Endothelial cell of umbilical vein (primary cell): ENCODE results near the gene CTIF. TPM values are rescaled to one million over a fixed set of nuclear protein-coding genes. Genes with fewer than 3 reads are reported as not detected.

ENCODE experiments used
- BruUV-seq: library from RNA; stranded (reverse); fragments of 400-500 nt; replicated peaks from 2 replicates; lab custom pipeline; 2021; lab: Mats Ljungman, UMichigan
- CTCF ChIA-PET: fragments of 300-600, 350-600 bp; sonication (Branson Sonifier 250); formaldehyde crosslinking; loops from one replicate; lab custom pipeline; 2021; ENCODE audit warnings: antibody characterized with exemption, inconsistent platforms; lab: Charles Lee
- POLR2A ChIA-PET: fragments of 300-600, 350-600 bp; sonication (Branson Sonifier 250); formaldehyde crosslinking; loops from one replicate; lab custom pipeline; 2021; ENCODE audit warnings: antibody characterized with exemption, inconsistent platforms; lab: Charles Lee
- DNase-seq: peaks from one replicate; pipeline ENCODE4 v3.0.0-alpha.2; 2011; ENCODE audit warnings: low read depth, low spot score
- FAIRE-seq: peaks from 2 replicates; lab custom pipeline; 2011; peaks lifted over from hg19 to GRCh38; lab: Jason Lieb, UNC
- H2AFZ ChIP-seq: 2 replicates; pipeline ENCODE4 v1.6.0; 2012; ENCODE audit warnings: low read depth, low read length, control low read depth, inconsistent platforms
- H3K27ac ChIP-seq: 2 replicates; pipeline ENCODE4 v1.5.1; 2011; ENCODE audit warnings: low read depth, mild to moderate bottlenecking, control low read depth, low read length, moderate library complexity; ENCODE audit not compliant: insufficient read depth
- H3K27me3 ChIP-seq, 2 experiments: 2 replicates each; pipeline versions ENCODE4 v1.6.0 to v1.6.1; 2011; ENCODE audit warnings: low read length in 2 of 2, mixed read lengths in 1 of 2; ENCODE audit not compliant: control insufficient read depth in 2 of 2, insufficient read depth in 2 of 2
- H3K36me3 ChIP-seq, 2 experiments: 2 replicates in 1 of 2; 3 replicates in 1 of 2; pipeline ENCODE4 v1.5.1; 2011; ENCODE audit warnings: low read length in 2 of 2, mild to moderate bottlenecking in 1 of 2, moderate library complexity in 1 of 2; ENCODE audit not compliant: control insufficient read depth in 2 of 2, insufficient read depth in 2 of 2; ENCODE audit errors: extremely low read depth in 1 of 2
- H3K4me1 ChIP-seq: 3 replicates; pipeline ENCODE4 v1.5.1; 2011; ENCODE audit warnings: mild to moderate bottlenecking, low read length; ENCODE audit not compliant: control insufficient read depth, insufficient read depth; ENCODE audit errors: extremely low read depth
- H3K4me2 ChIP-seq: 2 replicates; pipeline ENCODE4 v1.6.1; 2011; ENCODE audit warnings: low read length, control low read depth, mixed read lengths; ENCODE audit not compliant: insufficient read depth
- H3K4me3 ChIP-seq, 3 experiments: fragments of 200-600 bp in 1 of 3; sonication (generic), shearing (Covaris generic) in 1 of 3; replicated peaks in 1 of 3; 2 replicates each; pipeline ENCODE4 v1.5.1; 2011 to 2016; ENCODE audit warnings: control low read depth in 3 of 3, low read length in 3 of 3, mild to moderate bottlenecking in 2 of 3, inconsistent platforms in 1 of 3, low read depth in 1 of 3, moderate library complexity in 1 of 3; ENCODE audit not compliant: insufficient read depth in 1 of 3
- H3K79me2 ChIP-seq: 2 replicates; pipeline ENCODE4 v1.6.0; 2012; ENCODE audit warnings: low read length, inconsistent platforms; ENCODE audit not compliant: control insufficient read depth, insufficient read depth
- H3K9ac ChIP-seq: replicated peaks from 2 replicates; pipeline ENCODE3; 2011; ENCODE audit warnings: low read length, control low read depth; ENCODE audit not compliant: insufficient read depth; ENCODE audit errors: extremely low read depth
- H3K9me1 ChIP-seq: replicated peaks from 3 replicates; pipeline ENCODE4 v1.6.0; 2011; ENCODE audit warnings: mild to moderate bottlenecking, low read length; ENCODE audit not compliant: control insufficient read depth, insufficient read depth; ENCODE audit errors: extremely low read depth
- H3K9me3 ChIP-seq: replicated peaks from 2 replicates; pipeline ENCODE4 v1.5.1; 2012; ENCODE audit warnings: low read length, inconsistent platforms; ENCODE audit not compliant: control insufficient read depth, insufficient read depth
- H4K20me1 ChIP-seq: replicated peaks from 2 replicates; pipeline ENCODE3; 2011; ENCODE audit warnings: mild to moderate bottlenecking, low read length; ENCODE audit not compliant: control insufficient read depth, insufficient read depth; ENCODE audit errors: extremely low read depth
- EZH2 ChIP-seq: IDR thresholded peaks from 2 replicates; pipeline ENCODE4 v1.6.1; 2012; ENCODE audit warnings: borderline replicate concordance, low read depth, mild to moderate bottlenecking, moderate library complexity, low read length, inconsistent platforms; ENCODE audit not compliant: severe bottlenecking
- FOS ChIP-seq: IDR thresholded peaks from 2 replicates; pipeline ENCODE4 v1.6.1; 2011; ENCODE audit warnings: mild to moderate bottlenecking, low read length, moderate library complexity, borderline replicate concordance; ENCODE audit not compliant: insufficient read depth
- GATA2 ChIP-seq: IDR thresholded peaks from 2 replicates; pipeline ENCODE4 v1.7.0; 2011; ENCODE audit warnings: low read depth, mild to moderate bottlenecking, moderate library complexity, mixed read lengths, low read length; ENCODE audit not compliant: insufficient read length, insufficient read depth
- JUN ChIP-seq: IDR thresholded peaks from 2 replicates; pipeline ENCODE4 v1.6.1; 2011; ENCODE audit warnings: borderline replicate concordance, low read depth; ENCODE audit not compliant: insufficient read length, insufficient read depth
- MYC ChIP-seq: IDR thresholded peaks from one replicate; pipeline ENCODE4 v1.6.1; 2011; ENCODE audit warnings: mild to moderate bottlenecking, low read depth, low read length
- POLR2A ChIP-seq: IDR thresholded peaks from 2 replicates; pipeline ENCODE4 v1.6.1; 2012; ENCODE audit warnings: low read depth, mild to moderate bottlenecking, control low read depth, low read length
- POLR2AphosphoS5 ChIP-seq: IDR thresholded peaks from 2 replicates; pipeline ENCODE4 v1.6.1; 2012; ENCODE audit warnings: low read depth, mild to moderate bottlenecking, control low read depth, low read length, moderate library complexity; ENCODE audit not compliant: insufficient read depth
- dilution Hi-C: fragments of 300-500 bp; cut with MboI; formaldehyde crosslinking; loops from one replicate; pipeline ENCODE4 v1.15.0; 2019; ENCODE audit warnings: low sequenced_read_pairs; ENCODE audit not compliant: extremely low pct_ligation_motif_present
- intact Hi-C: fragments of 100-400 bp; cut with micrococcal nuclease; formaldehyde crosslinking; loops from one replicate; pipeline ENCODE4 v1.10.0; 2022
- polyA plus RNA-seq, 4 experiments: library from polyadenylated mRNA; depleted of rRNA in 3 of 4; stranded (reverse) in 3 of 4; unstranded in 1 of 4; fragments of >200 nt; gene quantifications; 2 replicates each; pipeline versions ENCODE4 v1.2.1 to v1.2.3, GENCODE V29; 2011 to 2012; ENCODE audit warnings: missing spikeins in 1 of 4
- total RNA-seq: library from RNA; stranded (reverse); gene quantifications from 2 replicates; pipeline ENCODE4 v1.2.3, GENCODE V29; 2021
- TF ChIP-seq, protein P1 (sequence below): IDR thresholded peaks from 2 replicates; pipeline ENCODE4 v1.6.1; 2011; ENCODE audit not compliant: insufficient read depth, insufficient read length
- TF ChIP-seq, protein P2 (sequence below), 2 donors: IDR thresholded peaks; 1 replicate in 1 of 2; 2 replicates in 1 of 2; pipeline ENCODE4 v1.5.1; 2011; ENCODE audit warnings: low read length in 2 of 2, mild to moderate bottlenecking in 2 of 2, moderate library complexity in 2 of 2, control low read depth in 1 of 2, inconsistent platforms in 1 of 2, low read depth in 1 of 2; ENCODE audit not compliant: insufficient read depth in 1 of 2; ENCODE audit errors: extremely low read depth in 1 of 2

Gene CTIF
- total and polyA plus RNA-seq, 2 donors (not counting 3 experiments of a cell fraction or from before 2014, with no cell fraction given), result 20.9 to 57.7 TPM

DNA sequence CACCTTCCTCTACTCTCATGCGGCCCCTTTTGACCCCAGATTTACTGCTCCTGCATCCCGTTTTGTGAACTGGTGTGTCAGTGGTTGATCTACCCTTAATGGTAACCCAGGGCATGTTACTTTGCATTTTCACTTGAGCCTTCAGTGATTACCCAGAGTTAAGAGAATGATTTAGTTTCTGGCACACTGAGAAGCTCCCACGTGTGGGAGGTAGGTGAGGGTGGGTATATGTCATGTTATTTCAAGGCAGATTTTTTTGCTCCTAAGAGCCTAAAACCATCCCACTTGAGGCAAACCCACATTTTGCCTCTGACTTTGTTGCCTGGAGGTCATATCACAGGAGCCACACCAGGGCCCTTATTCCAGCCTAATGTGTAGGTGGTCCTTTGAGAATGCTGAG lies 186.7 kb downstream of the CTIF start:
- TF ChIP-seq POLR2AphosphoS5 (no peak), EZH2 (no peak), JUN (no peak), GATA2 (no peak), POLR2A (no peak), MYC (no peak), FOS (no peak)
- TF ChIP-seq, protein P1, sequence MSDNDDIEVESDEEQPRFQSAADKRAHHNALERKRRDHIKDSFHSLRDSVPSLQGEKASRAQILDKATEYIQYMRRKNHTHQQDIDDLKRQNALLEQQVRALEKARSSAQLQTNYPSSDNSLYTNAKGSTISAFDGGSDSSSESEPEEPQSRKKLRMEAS, result no peak
- TF ChIP-seq, protein P2, sequence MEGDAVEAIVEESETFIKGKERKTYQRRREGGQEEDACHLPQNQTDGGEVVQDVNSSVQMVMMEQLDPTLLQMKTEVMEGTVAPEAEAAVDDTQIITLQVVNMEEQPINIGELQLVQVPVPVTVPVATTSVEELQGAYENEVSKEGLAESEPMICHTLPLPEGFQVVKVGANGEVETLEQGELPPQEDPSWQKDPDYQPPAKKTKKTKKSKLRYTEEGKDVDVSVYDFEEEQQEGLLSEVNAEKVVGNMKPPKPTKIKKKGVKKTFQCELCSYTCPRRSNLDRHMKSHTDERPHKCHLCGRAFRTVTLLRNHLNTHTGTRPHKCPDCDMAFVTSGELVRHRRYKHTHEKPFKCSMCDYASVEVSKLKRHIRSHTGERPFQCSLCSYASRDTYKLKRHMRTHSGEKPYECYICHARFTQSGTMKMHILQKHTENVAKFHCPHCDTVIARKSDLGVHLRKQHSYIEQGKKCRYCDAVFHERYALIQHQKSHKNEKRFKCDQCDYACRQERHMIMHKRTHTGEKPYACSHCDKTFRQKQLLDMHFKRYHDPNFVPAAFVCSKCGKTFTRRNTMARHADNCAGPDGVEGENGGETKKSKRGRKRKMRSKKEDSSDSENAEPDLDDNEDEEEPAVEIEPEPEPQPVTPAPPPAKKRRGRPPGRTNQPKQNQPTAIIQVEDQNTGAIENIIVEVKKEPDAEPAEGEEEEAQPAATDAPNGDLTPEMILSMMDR (IDR thresholded peaks at IDR 0.05; ENCODE audit: extremely low read depth in 1 of 2, insufficient read depth in 1 of 2, low read depth in 1 of 2, low read length in 2 of 2), result no peak
- POLR2A ChIA-PET, result no interaction called here
- H3K79me2 ChIP-seq, result no peaks in the 10 kb centered on the region
- H2AFZ ChIP-seq, result no peak overlapping the region
- CTCF ChIA-PET, result interaction anchor here (1.3 kb wide), 1 partner anchor 44 kb away, joined by 3 read pairs; no protein-coding TSS in a partner anchor
- no peak overlapping the region for H3K4me2 ChIP-seq
- no peak for DNase-seq
- H4K20me1 ChIP-seq, result no peaks in the 10 kb centered on the region
- H3K9ac ChIP-seq, result no peak overlapping the region
- H3K9me3 ChIP-seq, result no peaks in the 10 kb centered on the region
- no peak overlapping the region for H3K4me3 ChIP-seq
- H3K27me3 ChIP-seq, result no peaks in the 10 kb centered on the region
- H3K9me1 ChIP-seq, result no peaks in the 10 kb centered on the region
- no TSS peak for BruUV-seq
- dilution Hi-C loops (no loop called here), intact Hi-C loops (no loop called here)
- H3K4me1 ChIP-seq, result no peaks in the 10 kb centered on the region
- no peak for FAIRE-seq
- H3K27ac ChIP-seq, result no peak overlapping the region
- H3K36me3 ChIP-seq, result no peaks in the 10 kb centered on the region
